IPS DF 6.9 (cell line): ENCODE data around the gene MARCHF6.
"Not testable (repeated sequence)": the region's sequence is repeated elsewhere in the genome, so short reads cannot be mapped to it uniquely, and the experiment has no call there.

ENCODE experiments used
- DNase-seq: peaks from one replicate; pipeline ENCODE4 v3.0.0-alpha.2; 2013; ENCODE audit warnings: low read depth, low spot score
- H3K27ac ChIP-seq: one replicate; pipeline ENCODE4 v1.5.1; 2013; ENCODE audit warnings: low read length, control low read depth
- H3K27me3 ChIP-seq: 2 replicates; pipeline ENCODE4 v1.6.1; 2013; ENCODE audit warnings: mild to moderate bottlenecking, low read length; ENCODE audit not compliant: control insufficient read depth, insufficient read depth
- H3K36me3 ChIP-seq: 2 replicates; pipeline ENCODE4 v1.6.1; 2013; ENCODE audit warnings: low read length; ENCODE audit not compliant: control insufficient read depth, insufficient read depth
- H3K4me1 ChIP-seq: 2 replicates; pipeline ENCODE4 v1.6.1; 2013; ENCODE audit warnings: low read length; ENCODE audit not compliant: control insufficient read depth, insufficient read depth
- H3K4me3 ChIP-seq: 2 replicates; pipeline ENCODE4 v1.5.1; 2013; ENCODE audit warnings: mild to moderate bottlenecking, low read length
- H3K9me3 ChIP-seq: 2 replicates; pipeline ENCODE4 v1.6.1; 2013; ENCODE audit warnings: low read length, inconsistent platforms; ENCODE audit not compliant: control insufficient read depth, insufficient read depth
- WGBS: extraction: QIAGEN DNeasy Blood & Tissue Kit; methylation state at CpG from one replicate; pipeline ENCODE4 v1.1.7; 2013; ENCODE audit warnings: mixed read lengths, missing lambda C conversion rate; ENCODE audit not compliant: insufficient read length, insufficient coverage; 5-methylcytosine and 5-hydroxymethylcytosine counted together

The MARCHF6 gene

DNA sequence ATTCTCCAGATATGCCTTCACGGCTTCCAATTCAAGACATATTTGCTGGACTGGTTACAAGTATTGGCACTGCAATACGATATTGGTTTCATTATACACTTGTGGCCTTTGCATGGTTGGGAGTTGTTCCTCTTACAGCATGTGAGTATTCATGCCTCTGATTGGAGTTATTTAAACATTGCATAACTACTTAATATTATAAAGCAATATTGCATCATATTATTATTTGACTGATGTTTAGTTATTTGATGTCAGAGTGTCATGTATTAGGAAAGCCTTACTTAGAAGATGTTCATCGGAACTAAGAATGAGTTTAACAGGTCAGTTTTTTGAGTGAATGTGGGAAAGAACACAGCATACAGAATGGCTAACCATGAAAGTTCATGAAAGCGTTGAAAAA lies 28.3 kb downstream of the MARCHF6 start:
- no CpG with 5 or more reads among the region's 4 CpGs for WGBS
- Histone ChIP-seq H3K27ac (no peak overlapping the region), H3K27me3 (no peaks in the 10 kb centered on the region), H3K36me3 (no peaks in the 10 kb centered on the region), H3K4me1 (0 out of 2 replicates have a peak, but pooled peaks cover 2% of the 10 kb centered on the region), H3K4me3 (no peak overlapping the region), H3K9me3 (no peaks in the 10 kb centered on the region)
- no peak for DNase-seq

DNA sequence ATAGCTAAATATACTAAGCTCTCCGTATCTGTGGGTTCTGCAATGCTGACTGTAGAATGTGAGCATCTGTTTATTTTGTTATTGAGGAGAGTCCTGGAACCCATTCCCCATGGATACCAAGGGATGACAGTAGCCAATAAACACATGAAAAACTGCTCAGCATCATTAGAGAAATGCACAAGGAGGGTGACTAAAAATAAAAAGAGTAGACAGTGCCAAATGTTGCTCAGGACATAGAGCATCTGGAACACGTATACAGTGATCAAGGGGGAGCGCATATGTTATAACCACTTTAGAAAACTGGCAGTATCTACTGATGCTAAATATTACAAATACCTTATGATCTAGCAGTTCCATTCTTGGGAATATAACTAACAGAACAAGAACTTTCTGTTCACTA lies 31.0 kb downstream of the MARCHF6 start:
- Histone ChIP-seq H3K27me3 (no peaks in the 10 kb centered on the region), H3K27ac (no peak overlapping the region), H3K4me3 (no peak overlapping the region), H3K4me1 (no peaks in the 10 kb centered on the region), H3K9me3 (no peaks in the 10 kb centered on the region), H3K36me3 (0 out of 2 replicates have a peak, but pooled peaks cover 2% of the 10 kb centered on the region)
- DNase-seq, result no peak
- no CpG with 5 or more reads among the region's 3 CpGs for WGBS

DNA sequence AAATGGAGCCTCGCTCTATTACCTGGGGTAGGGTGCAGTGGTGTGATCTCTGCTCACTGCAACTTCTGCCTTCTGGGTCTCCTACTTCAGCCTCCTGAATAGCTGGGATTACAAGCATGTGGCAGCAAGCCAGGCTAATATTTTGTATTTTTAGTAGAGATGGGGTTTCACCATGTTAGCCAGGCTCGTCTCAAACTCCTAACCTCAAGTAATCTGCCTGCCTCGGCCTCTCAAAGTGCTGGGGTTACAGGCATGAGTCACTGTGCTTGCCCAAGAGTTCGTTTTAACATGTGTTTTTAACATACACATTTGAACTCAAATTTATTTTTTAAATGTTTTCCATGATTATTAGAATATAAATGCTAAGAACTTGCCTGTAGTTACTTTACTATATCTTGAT lies 34.2 kb downstream of the MARCHF6 start:
- no peak overlapping the region for H3K27ac ChIP-seq
- WGBS, result no CpG with 5 or more reads among the region's 4 CpGs
- H3K4me3 ChIP-seq, result no peak overlapping the region
- DNase-seq, result no peak
- no peaks in the 10 kb centered on the region for H3K9me3 ChIP-seq
- peaks cover 5% of the 10 kb centered on the region; the same call in 1 of the 2 replicates for H3K36me3 ChIP-seq
- H3K27me3 ChIP-seq, result no peaks in the 10 kb centered on the region
- H3K4me1 ChIP-seq, result no peaks in the 10 kb centered on the region

DNA sequence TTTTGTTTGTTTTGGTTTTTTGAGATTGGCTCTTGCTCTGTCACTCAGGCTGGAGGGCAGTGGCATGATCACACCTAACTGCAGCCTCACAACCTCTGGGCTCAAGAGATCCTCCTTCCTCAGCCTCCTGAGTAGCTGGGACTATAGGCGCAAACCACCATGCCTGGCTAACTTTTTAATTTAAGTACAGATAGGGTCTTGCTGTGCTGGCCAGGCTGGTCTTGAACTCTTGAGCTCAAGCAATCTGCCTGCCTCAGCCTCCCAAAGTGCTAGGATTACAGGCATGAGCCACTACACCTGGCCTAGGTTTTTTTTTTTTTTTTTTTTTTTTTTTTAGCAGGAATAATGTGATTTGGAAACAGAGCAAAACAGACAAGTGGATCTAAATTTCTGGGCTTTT lies 37.6 kb downstream of the MARCHF6 start:
- DNase-seq, result no peak
- Histone ChIP-seq H3K9me3 (no peaks in the 10 kb centered on the region), H3K27me3 (no peaks in the 10 kb centered on the region), H3K4me3 (no peak overlapping the region), H3K36me3 (peaks cover 5% of the 10 kb centered on the region; the same call in 1 of the 2 replicates), H3K4me1 (no peaks in the 10 kb centered on the region), H3K27ac (no peak overlapping the region)
- WGBS, result no CpG with 5 or more reads among the region's 1 CpG

DNA sequence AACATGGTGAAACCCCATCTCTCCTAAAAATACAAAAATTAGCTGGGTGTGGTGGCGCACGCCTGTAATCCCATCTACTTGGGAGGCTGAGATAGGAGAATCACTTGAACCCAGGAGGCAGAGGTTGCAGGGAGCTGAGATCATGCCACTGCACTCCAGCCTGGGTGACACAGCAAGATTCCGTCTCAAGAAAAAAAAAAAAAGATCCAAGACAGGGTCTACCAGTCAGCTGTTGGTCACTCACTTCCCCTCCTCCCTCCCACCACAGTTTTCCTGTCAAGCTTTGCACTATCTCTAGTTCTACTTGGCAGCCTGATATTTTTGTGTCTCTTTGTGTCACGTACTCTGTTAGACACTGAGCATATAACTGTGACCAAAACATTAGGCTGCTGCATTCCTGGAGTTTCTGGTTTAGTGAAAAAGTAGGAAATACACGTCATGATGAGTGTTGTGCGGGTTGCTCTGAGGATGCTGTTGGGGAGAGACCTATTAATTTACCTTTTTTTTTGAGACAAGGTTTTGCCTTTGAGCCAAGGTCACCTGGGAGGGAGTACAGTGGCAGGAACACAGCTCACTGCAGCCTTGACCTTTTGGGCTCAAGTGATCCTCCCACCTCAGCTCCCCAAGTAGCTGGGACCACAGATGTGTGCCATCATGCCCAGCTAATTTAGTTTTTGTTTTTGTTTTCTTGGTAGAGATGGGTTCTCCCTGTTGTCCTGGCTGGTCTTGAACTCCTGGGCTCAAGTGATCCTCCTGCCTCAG lies 39.3 kb downstream of the MARCHF6 start:
- H3K4me3 ChIP-seq, DNase-seq, H3K9me3 ChIP-seq, H3K27me3 ChIP-seq, H3K4me1 ChIP-seq, H3K27ac ChIP-seq, H3K36me3 ChIP-seq: not testable (repeated sequence)
- WGBS, result no CpG with 5 or more reads among the region's 6 CpGs

DNA sequence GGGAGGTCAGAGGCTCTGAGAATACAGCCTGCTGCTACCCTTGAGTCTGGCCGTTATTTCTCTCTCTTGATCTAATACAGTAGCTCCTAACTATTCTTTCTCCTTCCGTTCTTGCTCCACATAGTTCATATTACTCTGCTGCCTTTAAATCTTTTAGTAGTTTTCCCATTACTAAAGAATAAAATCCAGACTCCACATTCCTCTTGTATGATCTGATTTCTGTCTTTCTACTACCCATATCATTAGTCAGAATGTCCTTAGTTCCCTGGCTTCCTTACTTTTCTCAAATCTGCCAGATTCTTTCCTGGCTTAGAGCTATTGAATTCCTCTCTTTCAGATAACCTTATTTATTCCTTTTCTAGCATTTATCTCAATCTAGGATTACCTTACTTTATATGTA lies 40.0 kb downstream of the MARCHF6 start:
- no peak for DNase-seq
- Histone ChIP-seq H3K9me3 (no peaks in the 10 kb centered on the region), H3K27ac (no peak overlapping the region), H3K4me3 (no peak overlapping the region), H3K27me3 (no peaks in the 10 kb centered on the region), H3K36me3 (peaks cover 7% of the 10 kb centered on the region; the same call in 1 of the 2 replicates), H3K4me1 (no peaks in the 10 kb centered on the region)
- WGBS, result no CpG with 5 or more reads among the region's 2 CpGs

DNA sequence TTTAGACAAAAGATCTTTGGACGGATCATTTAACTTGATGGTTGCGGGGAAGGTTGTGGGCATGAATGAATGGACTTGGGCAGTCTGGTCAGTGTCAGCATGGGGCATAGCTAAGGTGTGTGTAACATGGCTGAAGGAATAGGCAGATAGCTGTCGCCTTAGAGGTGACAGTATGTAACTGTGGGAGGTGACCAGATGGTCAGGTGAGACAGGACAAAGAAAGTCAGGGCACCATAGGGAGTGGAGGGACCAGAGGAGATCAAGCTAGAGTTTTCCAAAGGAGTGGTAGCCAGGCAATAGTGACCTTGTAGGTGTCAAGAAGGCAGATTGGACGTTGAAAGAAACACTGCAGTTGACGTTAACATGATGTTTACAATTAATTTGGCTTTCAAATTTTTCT lies 43.1 kb downstream of the MARCHF6 start:
- peaks cover 5% of the 10 kb centered on the region; the same call in 1 of the 2 replicates for H3K36me3 ChIP-seq
- no peak overlapping the region for H3K4me3 ChIP-seq
- no peak overlapping the region for H3K27ac ChIP-seq
- DNase-seq, result no peak
- no peaks in the 10 kb centered on the region for H3K4me1 ChIP-seq
- no peaks in the 10 kb centered on the region for H3K27me3 ChIP-seq
- WGBS, result no CpG with 5 or more reads among the region's 5 CpGs
- no peaks in the 10 kb centered on the region for H3K9me3 ChIP-seq

DNA sequence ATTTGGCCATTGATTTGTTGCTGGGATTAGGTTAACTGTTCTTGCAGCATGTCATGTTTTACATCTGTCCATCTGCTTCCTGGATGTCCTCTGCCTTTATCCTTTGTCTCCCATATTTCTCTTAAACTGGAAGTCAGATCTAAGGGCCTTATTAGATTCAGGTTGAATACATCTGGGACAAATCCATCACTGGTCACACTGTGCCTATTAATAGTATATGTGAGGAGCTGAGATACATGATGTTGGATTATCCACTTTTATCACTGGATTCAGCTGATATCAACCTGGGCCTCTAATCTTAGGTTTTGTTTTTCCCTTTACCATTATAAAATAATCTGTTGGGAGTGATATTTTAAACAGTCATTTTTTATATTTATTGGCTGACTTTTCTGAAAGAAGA lies 46.3 kb downstream of the MARCHF6 start:
- Histone ChIP-seq H3K27me3 (no peaks in the 10 kb centered on the region), H3K36me3 (peaks cover 7% of the 10 kb centered on the region; the same call in 1 of the 2 replicates), H3K4me3 (no peak overlapping the region), H3K4me1 (no peaks in the 10 kb centered on the region), H3K27ac (no peak overlapping the region), H3K9me3 (no peaks in the 10 kb centered on the region)
- DNase-seq, result no peak

DNA sequence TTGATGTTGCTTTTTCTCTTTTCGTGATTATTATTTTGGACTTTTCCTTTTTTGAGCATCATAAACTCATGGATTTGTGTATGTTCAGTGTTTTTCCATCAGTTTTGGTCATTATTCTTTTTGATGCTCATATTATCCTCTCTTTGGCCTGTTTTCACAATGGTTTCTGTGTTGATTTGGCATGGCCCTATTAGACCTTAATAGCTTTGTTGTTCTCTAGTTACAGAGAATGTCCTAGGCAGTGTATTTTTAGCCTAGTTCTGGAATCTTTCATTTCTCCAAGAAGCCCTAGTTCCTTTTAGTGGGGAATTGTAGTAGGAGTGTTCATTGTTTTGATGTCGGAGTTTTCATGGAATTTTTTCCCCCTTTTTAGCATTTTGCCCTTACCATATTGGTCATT lies 46.9 kb downstream of the MARCHF6 start:
- H3K4me1 ChIP-seq, result no peaks in the 10 kb centered on the region
- no peaks in the 10 kb centered on the region for H3K9me3 ChIP-seq
- no peak for DNase-seq
- no peak overlapping the region for H3K27ac ChIP-seq
- no CpG with 5 or more reads among the region's 2 CpGs for WGBS
- H3K36me3 ChIP-seq, result peaks cover 7% of the 10 kb centered on the region; the same call in 1 of the 2 replicates
- H3K27me3 ChIP-seq, result no peaks in the 10 kb centered on the region
- no peak overlapping the region for H3K4me3 ChIP-seq

DNA sequence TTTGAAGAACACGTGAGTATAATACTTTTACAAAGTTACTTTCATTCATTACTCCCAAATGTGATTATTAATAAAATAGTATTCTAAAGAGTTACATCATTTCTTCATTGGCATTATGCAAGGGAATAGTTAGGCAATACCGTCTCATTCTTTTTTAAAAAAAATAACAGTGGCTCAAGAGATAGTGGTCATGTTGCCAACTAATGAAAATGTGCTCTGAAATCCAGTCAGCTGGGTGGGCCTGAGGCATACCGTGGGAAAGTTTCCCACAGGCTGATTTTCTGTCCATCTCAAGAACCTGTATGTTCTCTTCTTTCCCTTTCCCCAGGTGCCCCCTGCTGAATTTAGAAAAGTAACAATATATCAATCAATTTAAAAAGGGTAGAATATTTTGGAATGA lies 47.3 kb downstream of the MARCHF6 start:
- Histone ChIP-seq H3K36me3 (peaks cover 9% of the 10 kb centered on the region; the same call in 1 of the 2 replicates), H3K4me3 (no peak overlapping the region), H3K9me3 (no peaks in the 10 kb centered on the region), H3K27ac (no peak overlapping the region), H3K4me1 (no peaks in the 10 kb centered on the region), H3K27me3 (no peaks in the 10 kb centered on the region)
- no CpG with 5 or more reads among the region's 3 CpGs for WGBS
- DNase-seq, result no peak

DNA sequence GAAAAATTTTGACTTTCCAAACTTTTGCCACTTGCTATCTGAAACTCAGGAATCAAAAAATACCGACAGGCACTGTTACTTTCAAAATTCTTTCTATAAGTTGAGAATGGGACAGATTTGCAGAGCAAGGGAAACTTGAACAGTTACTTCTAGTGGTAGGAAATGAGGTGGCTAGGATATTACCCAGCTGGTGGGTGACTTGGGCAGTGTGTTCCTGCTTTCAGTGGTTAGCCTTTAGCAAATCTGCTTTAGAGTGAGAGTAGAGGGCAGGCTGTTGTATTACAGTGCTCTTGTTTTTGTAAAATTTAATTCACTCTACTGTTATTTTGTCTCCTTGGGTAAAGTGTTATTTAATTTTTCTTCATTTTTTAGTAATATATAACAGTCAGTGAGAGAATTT lies 48.0 kb downstream of the MARCHF6 start:
- Histone ChIP-seq H3K9me3 (no peaks in the 10 kb centered on the region), H3K4me1 (no peaks in the 10 kb centered on the region), H3K4me3 (no peak overlapping the region), H3K36me3 (peaks cover 11% of the 10 kb centered on the region; the same call in 1 of the 2 replicates), H3K27ac (no peak overlapping the region), H3K27me3 (no peaks in the 10 kb centered on the region)
- WGBS, result no CpG with 5 or more reads among the region's 1 CpG
- DNase-seq, result no peak
